PC-3 (cell line): ENCODE data around the gene SFMBT1. TPM values are rescaled to one million over a fixed set of nuclear protein-coding genes. Genes with fewer than 3 reads are reported as not detected.

Source experiments
- ATAC-seq: fragments of 200-7000 bp; cut with Tn5 transposase; 2 replicates; pipeline ENCODE4 v1.9.1; 2020; ENCODE audit warnings: mild to moderate bottlenecking, moderate library complexity
- BruUV-seq: library from RNA; stranded (reverse); fragments of 400-500 nt; replicated peaks from 2 replicates; lab custom pipeline; 2021; lab: Mats Ljungman, UMichigan
- CTCF ChIA-PET: fragments of 300-600 bp; sonication (Branson Sonifier 250); formaldehyde crosslinking; loops from one replicate; lab custom pipeline; 2022; ENCODE audit warnings: antibody characterized with exemption; lab: Charles Lee
- POLR2A ChIA-PET: fragments of 300-600 bp; sonication (Branson Sonifier 250); formaldehyde crosslinking; loops from one replicate; lab custom pipeline; 2022; ENCODE audit warnings: antibody characterized with exemption; ENCODE audit not compliant: unreplicated experiment; lab: Charles Lee
- DNase-seq: peaks from one replicate; pipeline ENCODE4 v3.0.0-alpha.2; 2015
- H2AFZ ChIP-seq: fragments of 300-600 bp; sonication (generic); 2 replicates; pipeline ENCODE4 v1.6.0; 2016; ENCODE audit warnings: antibody characterized with exemption, low read length
- H3F3A ChIP-seq: fragments of 300-600 bp; sonication (generic); one replicate; pipeline ENCODE4 v1.6.0; 2017; ENCODE audit warnings: antibody characterized with exemption, low read length, control low read depth, mild to moderate bottlenecking; ENCODE audit not compliant: unreplicated experiment
- H3K27ac ChIP-seq: fragments of 300-600 bp; sonication (generic); 2 replicates; pipeline ENCODE4 v1.5.1; 2016; ENCODE audit warnings: mild to moderate bottlenecking, low read length
- H3K27me3 ChIP-seq: fragments of 300-600 bp; sonication (generic); 2 replicates; pipeline ENCODE4 v1.6.1; 2016; ENCODE audit warnings: low read length, mixed read lengths
- H3K36me3 ChIP-seq: fragments of 300-600 bp; sonication (generic); 2 replicates; pipeline ENCODE4 v1.6.1; 2016; ENCODE audit warnings: low read depth, mixed run types, low read length, mixed read lengths
- H3K4me1 ChIP-seq: fragments of 300-600 bp; sonication (generic); 2 replicates; pipeline ENCODE4 v1.5.1; 2016; ENCODE audit warnings: low read length; ENCODE audit not compliant: insufficient read depth
- H3K4me2 ChIP-seq: fragments of 300-600 bp; sonication (generic); 2 replicates; pipeline ENCODE4 v1.6.0; 2016; ENCODE audit warnings: low read length
- H3K4me3 ChIP-seq: fragments of 300-600 bp; sonication (generic); 2 replicates; pipeline ENCODE4 v1.5.1; 2016; ENCODE audit warnings: mild to moderate bottlenecking, low read length, mixed read lengths
- H3K79me2 ChIP-seq: fragments of 300-600 bp; sonication (generic); 2 replicates; pipeline ENCODE4 v1.6.1; 2017; ENCODE audit warnings: low read length, mixed read lengths
- H3K9ac ChIP-seq: fragments of 300-600 bp; sonication (generic); 2 replicates; pipeline ENCODE4 v1.6.0; 2016; ENCODE audit warnings: mild to moderate bottlenecking, low read length
- H3K9me2 ChIP-seq: fragments of 300-600 bp; sonication (generic); replicated peaks from 2 replicates; pipeline ENCODE4 v1.6.1; 2016; ENCODE audit warnings: mixed run types, low read length, mixed read lengths
- H3K9me3 ChIP-seq: fragments of 300-600 bp; sonication (generic); 2 replicates; pipeline ENCODE4 v1.6.1; 2016; ENCODE audit warnings: low read length, mixed read lengths
- H4K20me1 ChIP-seq: fragments of 300-600 bp; sonication (generic); 2 replicates; pipeline ENCODE4 v1.6.1; 2016; ENCODE audit warnings: low read length, mixed read lengths
- CTCF ChIP-seq: fragments of 300-600 bp; sonication (generic); conservative IDR thresholded peaks from 2 replicates; pipeline ENCODE4 v1.5.1; 2017; ENCODE audit warnings: antibody characterized with exemption, low read depth, mild to moderate bottlenecking, low read length
- EZH2 ChIP-seq: fragments of 300-600 bp; sonication (generic); IDR thresholded peaks from one replicate; pipeline ENCODE4 v1.6.1; 2017; ENCODE audit warnings: antibody characterized with exemption, mild to moderate bottlenecking, low read length; ENCODE audit not compliant: unreplicated experiment
- EZH2phosphoT487 ChIP-seq: fragments of 300-600 bp; sonication (generic); IDR thresholded peaks from 2 replicates; pipeline ENCODE4 v1.6.1; 2018; ENCODE audit warnings: mild to moderate bottlenecking, antibody characterized with exemption, low read length, borderline replicate concordance
- intact Hi-C: fragments of 100-400 bp; cut with micrococcal nuclease; formaldehyde crosslinking; loops from 2 replicates; pipeline ENCODE4 v1.9.0; 2023
- total RNA-seq: library from RNA; depleted of rRNA; stranded (reverse); fragments of >200 nt; gene quantifications from 2 replicates; pipeline ENCODE4 v1.2.3, GENCODE V29; 2014

SFMBT1 gene
- total RNA-seq, 1 experiment from 2014 or later, result 10.8 TPM

DNA sequence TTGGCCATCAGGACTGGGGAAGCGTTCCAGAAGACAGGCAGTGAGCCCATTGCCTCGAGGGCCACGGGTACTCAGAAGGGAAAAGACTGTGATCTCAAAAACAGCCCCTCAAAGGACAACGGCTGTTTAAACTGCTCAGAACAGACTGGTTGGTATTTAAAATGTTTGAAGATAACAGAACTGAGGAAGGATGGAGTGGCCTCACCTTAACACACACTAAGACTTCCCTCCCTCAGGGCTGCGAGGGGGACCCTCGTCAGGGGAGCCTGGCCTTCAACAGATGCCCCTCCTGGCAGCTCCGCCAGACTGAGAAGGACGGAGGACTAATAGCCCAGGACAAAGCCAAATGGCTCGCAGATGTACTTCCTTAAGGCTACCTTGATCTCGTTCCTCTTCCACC is 151.1 kb downstream of the SFMBT1 start:
- H3K9ac ChIP-seq, result no peak overlapping the region
- no peaks in the 10 kb centered on the region for H3K27me3 ChIP-seq
- no peak overlapping the region for H3K27ac ChIP-seq
- H3K4me3 ChIP-seq, result no peak overlapping the region
- H4K20me1 ChIP-seq, result no peaks in the 10 kb centered on the region
- DNase-seq, result no peak
- no peak for TF ChIP-seq EZH2
- no peak for TF ChIP-seq CTCF
- no peak for TF ChIP-seq EZH2phosphoT487
- H2AFZ ChIP-seq, result no peak overlapping the region
- H3K9me2 ChIP-seq, result no peaks in the 10 kb centered on the region
- CTCF ChIA-PET, result no interaction called here
- intact Hi-C loops, result no loop called here
- H3K36me3 ChIP-seq, result no peaks in the 10 kb centered on the region
- BruUV-seq, result no TSS peak
- no peaks in the 10 kb centered on the region for H3F3A ChIP-seq
- ATAC-seq, result no peak
- H3K9me3 ChIP-seq, result no peaks in the 10 kb centered on the region
- H3K4me2 ChIP-seq, result no peak overlapping the region
- H3K4me1 ChIP-seq, result peaks cover 24% of the 10 kb centered on the region
- POLR2A ChIA-PET, result no interaction called here
- H3K79me2 ChIP-seq, result peaks cover 33% of the 10 kb centered on the region

- Histone ChIP-seq H3F3A (no peaks in the 10 kb centered on the region), H2AFZ (no peak overlapping the region), H3K4me1 (peaks cover 24% of the 10 kb centered on the region), H3K9ac (no peak overlapping the region), H3K4me3 (no peak overlapping the region), H3K9me2 (no peaks in the 10 kb centered on the region), H3K79me2 (peaks cover 40% of the 10 kb centered on the region), H3K9me3 (no peaks in the 10 kb centered on the region), H3K27ac (no peak overlapping the region), H3K27me3 (no peaks in the 10 kb centered on the region), H3K4me2 (no peak overlapping the region), H3K36me3 (no peaks in the 10 kb centered on the region), H4K20me1 (no peaks in the 10 kb centered on the region)
- no peak for TF ChIP-seq EZH2
- TF ChIP-seq EZH2phosphoT487, result no peak
- TF ChIP-seq CTCF, result no peak
- intact Hi-C loops, result no loop called here
- ChIA-PET POLR2A (no interaction called here), CTCF (no interaction called here)
- ATAC-seq (no peak), DNase-seq (no peak)
- BruUV-seq, result no TSS peak
Measured at GRCh38 chr3:52893723-52894122, 152.2 kb downstream of the SFMBT1 start.

- intact Hi-C loops, result no loop called here
- TF ChIP-seq CTCF, result peak; percentile 38; the same call in 1 of the 2 replicates
- TF ChIP-seq EZH2phosphoT487, result no peak
- H3K27me3 ChIP-seq, result no peaks in the 10 kb centered on the region
- H3K4me1 ChIP-seq, result peaks cover 21% of the 10 kb centered on the region
- H3K4me3 ChIP-seq, result no peak overlapping the region
- ChIA-PET CTCF (interaction anchor here (0.7 kb wide), 1 partner anchor 268 kb away, joined by 3 read pairs; the partner anchor contains the start of gene PRKCD), POLR2A (interaction anchor here (0.6 kb wide), 1 partner anchor 237 kb away, joined by 5 read pairs; no protein-coding TSS in a partner anchor)
- no peaks in the 10 kb centered on the region for H3F3A ChIP-seq
- no peaks in the 10 kb centered on the region for H3K36me3 ChIP-seq
- no peak overlapping the region for H3K27ac ChIP-seq
- BruUV-seq, result no TSS peak
- no peaks in the 10 kb centered on the region for H3K9me3 ChIP-seq
- ATAC-seq, result no peak
- H3K9me2 ChIP-seq, result no peaks in the 10 kb centered on the region
- H2AFZ ChIP-seq, result no peak overlapping the region
- H4K20me1 ChIP-seq, result no peaks in the 10 kb centered on the region
- no peak for DNase-seq
- peaks cover 40% of the 10 kb centered on the region for H3K79me2 ChIP-seq
- H3K4me2 ChIP-seq, result no peak overlapping the region
- H3K9ac ChIP-seq, result no peak overlapping the region
Measured at GRCh38 chr3:52892625-52893311, 153.1 kb downstream of the SFMBT1 start.
